Mesothelial cell of epicardium (in vitro differentiated cells): ENCODE measurements around the gene CDH18. TPM values are rescaled to one million over a fixed set of nuclear protein-coding genes. Genes with fewer than 3 reads are reported as not detected.

Source experiments
- DNase-seq, 2 experiments: peaks; one replicate each; pipeline ENCODE4 v3.0.0; 2021; ENCODE audit warnings: low spot score in 2 of 2; ENCODE audit not compliant: unreplicated experiment in 2 of 2
- H3K27ac Mint-ChIP-seq: 2 replicates; pipeline ENCODE4 v1.8.0; 2021; ENCODE audit warnings: mixed read lengths
- H3K27me3 Mint-ChIP-seq: 2 replicates; pipeline ENCODE4 v1.8.0; 2021; ENCODE audit warnings: low read depth, mixed read lengths
- H3K36me3 Mint-ChIP-seq: 2 replicates; pipeline ENCODE4 v1.8.0; 2021; ENCODE audit warnings: mixed read lengths
- H3K4me1 Mint-ChIP-seq: 2 replicates; pipeline ENCODE4 v1.8.0; 2021; ENCODE audit warnings: mixed read lengths
- H3K4me3 Mint-ChIP-seq: 2 replicates; pipeline ENCODE4 v1.8.0; 2021; ENCODE audit warnings: mild to moderate bottlenecking, moderate library complexity, mixed read lengths
- H3K9me3 Mint-ChIP-seq: 2 replicates; pipeline ENCODE4 v1.8.0; 2021; ENCODE audit warnings: mixed read lengths
- total RNA-seq: library from RNA; stranded (reverse); gene quantifications from 3 replicates; pipeline ENCODE4 v1.2.1, GENCODE V29; 2021
- TF ChIP-seq, protein P1 (sequence below): fragments of 200-600 bp; sonication (generic); IDR thresholded peaks from one replicate; pipeline ENCODE4 v1.5.0; 2021; ENCODE audit warnings: antibody characterized with exemption; ENCODE audit not compliant: unreplicated experiment

CDH18 gene
- total RNA-seq, 1 donor from 2014 or later: 2.1 TPM

DNA sequence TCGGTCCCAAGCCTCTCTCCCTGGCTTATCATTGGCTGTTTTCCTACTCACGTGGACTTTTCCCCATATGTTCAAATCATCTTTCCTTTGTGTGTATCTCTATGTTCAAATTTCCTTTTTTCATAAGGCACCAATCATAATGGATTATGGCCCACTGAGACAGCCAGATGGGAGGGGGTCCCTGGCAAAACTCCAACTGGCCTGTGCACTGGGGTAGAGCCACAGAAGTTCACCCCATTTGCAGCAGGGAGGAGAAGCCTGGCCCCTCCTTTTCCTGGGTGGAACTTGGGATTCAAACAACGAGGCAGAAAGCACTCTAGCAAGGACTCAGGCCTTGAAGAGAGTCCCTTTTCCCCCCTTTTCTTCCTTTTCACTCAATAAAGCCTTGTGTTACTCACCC is 362.4 kb downstream of the CDH18 start:
- H3K27me3 Mint-ChIP-seq: no peaks in the 10 kb centered on the region

DNA sequence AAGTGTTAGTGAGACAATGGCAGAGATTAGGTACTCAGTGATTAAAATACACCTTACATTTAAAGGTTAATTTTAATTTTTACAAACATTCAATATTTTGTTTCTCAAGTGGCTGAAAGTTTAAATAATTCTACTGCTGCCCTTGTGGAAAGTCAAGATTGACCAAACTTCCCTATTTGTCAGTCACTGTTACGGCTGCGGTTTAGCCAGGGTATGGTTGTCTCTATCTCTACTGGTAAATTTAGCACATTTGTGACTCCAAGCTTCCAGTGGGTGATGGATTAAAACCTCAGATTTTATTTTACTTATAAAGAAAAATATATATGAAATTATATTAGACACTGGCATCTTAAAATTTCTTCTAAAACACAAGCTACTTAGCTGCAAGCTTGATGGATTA is 368.4 kb downstream of the CDH18 start:
- no peak overlapping the region for H3K27ac Mint-ChIP-seq
- H3K27me3 Mint-ChIP-seq: no peaks in the 10 kb centered on the region

More for the DNA sequence above, 362.4 kb downstream of the CDH18 start:
- TF ChIP-seq, protein P1, sequence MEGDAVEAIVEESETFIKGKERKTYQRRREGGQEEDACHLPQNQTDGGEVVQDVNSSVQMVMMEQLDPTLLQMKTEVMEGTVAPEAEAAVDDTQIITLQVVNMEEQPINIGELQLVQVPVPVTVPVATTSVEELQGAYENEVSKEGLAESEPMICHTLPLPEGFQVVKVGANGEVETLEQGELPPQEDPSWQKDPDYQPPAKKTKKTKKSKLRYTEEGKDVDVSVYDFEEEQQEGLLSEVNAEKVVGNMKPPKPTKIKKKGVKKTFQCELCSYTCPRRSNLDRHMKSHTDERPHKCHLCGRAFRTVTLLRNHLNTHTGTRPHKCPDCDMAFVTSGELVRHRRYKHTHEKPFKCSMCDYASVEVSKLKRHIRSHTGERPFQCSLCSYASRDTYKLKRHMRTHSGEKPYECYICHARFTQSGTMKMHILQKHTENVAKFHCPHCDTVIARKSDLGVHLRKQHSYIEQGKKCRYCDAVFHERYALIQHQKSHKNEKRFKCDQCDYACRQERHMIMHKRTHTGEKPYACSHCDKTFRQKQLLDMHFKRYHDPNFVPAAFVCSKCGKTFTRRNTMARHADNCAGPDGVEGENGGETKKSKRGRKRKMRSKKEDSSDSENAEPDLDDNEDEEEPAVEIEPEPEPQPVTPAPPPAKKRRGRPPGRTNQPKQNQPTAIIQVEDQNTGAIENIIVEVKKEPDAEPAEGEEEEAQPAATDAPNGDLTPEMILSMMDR: no peak
- peaks cover 6% of the 10 kb centered on the region for H3K9me3 Mint-ChIP-seq
- no peak for DNase-seq
- no peaks in the 10 kb centered on the region for H3K36me3 Mint-ChIP-seq
- H3K4me1 Mint-ChIP-seq: peaks cover under 1% of the 10 kb centered on the region
- no peak overlapping the region for H3K27ac Mint-ChIP-seq
- no peak overlapping the region for H3K4me3 Mint-ChIP-seq

GRCh38 chr5:19616701-19617215 is 371.2 kb downstream of the CDH18 start:
- Mint-ChIP-seq H3K4me1 (no peaks in the 10 kb centered on the region), H3K9me3 (no peaks in the 10 kb centered on the region), H3K36me3 (no peaks in the 10 kb centered on the region), H3K27me3 (no peaks in the 10 kb centered on the region), H3K4me3 (no peak overlapping the region), H3K27ac (no peak overlapping the region)
- no peak for DNase-seq
- TF ChIP-seq, protein P1: no peak

More for the DNA sequence above, 368.4 kb downstream of the CDH18 start:
- TF ChIP-seq, protein P1: no peak
- H3K9me3 Mint-ChIP-seq: no peaks in the 10 kb centered on the region
- H3K4me3 Mint-ChIP-seq: no peak overlapping the region
- no peaks in the 10 kb centered on the region for H3K36me3 Mint-ChIP-seq
- H3K4me1 Mint-ChIP-seq: no peaks in the 10 kb centered on the region
- no peak for DNase-seq

- no peak for DNase-seq
- Mint-ChIP-seq H3K4me3 (no peak overlapping the region), H3K27ac (no peak overlapping the region), H3K27me3 (no peaks in the 10 kb centered on the region), H3K9me3 (no peaks in the 10 kb centered on the region), H3K36me3 (no peaks in the 10 kb centered on the region), H3K4me1 (no peaks in the 10 kb centered on the region)
- TF ChIP-seq, protein P1: no peak
Observed at GRCh38 chr5:19615661-19616060, 372.3 kb downstream of the CDH18 start.

GRCh38 chr5:19615071-19615470 is 372.9 kb downstream of the CDH18 start:
- no peak for DNase-seq
- Mint-ChIP-seq H3K27me3 (no peaks in the 10 kb centered on the region), H3K27ac (no peak overlapping the region), H3K4me3 (no peak overlapping the region), H3K4me1 (no peaks in the 10 kb centered on the region), H3K36me3 (no peaks in the 10 kb centered on the region), H3K9me3 (no peaks in the 10 kb centered on the region)
- TF ChIP-seq, protein P1: no peak
